OCI-LY7 (cell line): ENCODE data around the gene UNC79.
A peak's percentile ranks its signal among the peaks of the same experiment; 100 is the strongest.

Experiments
- EZH2phosphoT487 ChIP-seq: fragments of 200-600 bp; sonication (generic); IDR thresholded peaks from 2 replicates; pipeline ENCODE4 v1.6.1; 2018; ENCODE audit warnings: low read depth, borderline replicate concordance, mild to moderate bottlenecking, mixed run types, antibody characterized with exemption, low read length, moderate library complexity, mixed read lengths
- TF ChIP-seq, protein P1 (sequence below): fragments of 200-600 bp; sonication (generic); conservative IDR thresholded peaks from 2 replicates; pipeline ENCODE4 v1.5.1; 2014; ENCODE audit warnings: mild to moderate bottlenecking, antibody characterized with exemption, low read length, moderate library complexity, mixed read lengths

DNA sequence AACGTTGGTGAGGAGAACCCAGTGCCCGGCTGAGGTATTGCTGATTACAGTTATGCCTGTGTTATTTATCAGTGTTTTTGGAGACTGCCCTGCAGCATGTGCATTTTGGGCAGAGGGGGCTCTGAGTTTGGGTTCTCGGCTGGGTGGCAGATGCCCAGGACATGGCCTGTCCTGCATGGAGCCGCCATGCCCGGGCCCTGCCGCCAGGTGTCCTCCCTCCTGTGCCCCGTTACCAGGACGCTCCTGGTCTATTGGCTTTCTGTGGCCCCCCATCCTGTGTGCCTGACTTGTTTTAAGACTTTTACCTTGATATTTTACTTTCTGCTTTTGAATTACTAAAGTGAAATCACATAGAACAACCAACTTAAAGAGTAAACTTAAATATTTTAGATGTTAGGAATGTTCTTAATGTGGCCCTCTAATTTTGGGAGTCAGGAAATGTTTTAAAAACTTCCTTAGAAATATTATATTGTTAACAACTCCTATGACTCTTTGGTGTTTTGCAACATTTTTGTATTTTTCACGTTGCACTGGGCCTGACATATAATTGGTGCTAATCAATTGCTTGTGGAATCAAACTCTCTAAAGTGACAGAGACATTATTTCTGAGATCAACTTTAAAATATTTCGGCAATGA is 305.8 kb downstream of the UNC79 start:
- TF ChIP-seq, protein P1, sequence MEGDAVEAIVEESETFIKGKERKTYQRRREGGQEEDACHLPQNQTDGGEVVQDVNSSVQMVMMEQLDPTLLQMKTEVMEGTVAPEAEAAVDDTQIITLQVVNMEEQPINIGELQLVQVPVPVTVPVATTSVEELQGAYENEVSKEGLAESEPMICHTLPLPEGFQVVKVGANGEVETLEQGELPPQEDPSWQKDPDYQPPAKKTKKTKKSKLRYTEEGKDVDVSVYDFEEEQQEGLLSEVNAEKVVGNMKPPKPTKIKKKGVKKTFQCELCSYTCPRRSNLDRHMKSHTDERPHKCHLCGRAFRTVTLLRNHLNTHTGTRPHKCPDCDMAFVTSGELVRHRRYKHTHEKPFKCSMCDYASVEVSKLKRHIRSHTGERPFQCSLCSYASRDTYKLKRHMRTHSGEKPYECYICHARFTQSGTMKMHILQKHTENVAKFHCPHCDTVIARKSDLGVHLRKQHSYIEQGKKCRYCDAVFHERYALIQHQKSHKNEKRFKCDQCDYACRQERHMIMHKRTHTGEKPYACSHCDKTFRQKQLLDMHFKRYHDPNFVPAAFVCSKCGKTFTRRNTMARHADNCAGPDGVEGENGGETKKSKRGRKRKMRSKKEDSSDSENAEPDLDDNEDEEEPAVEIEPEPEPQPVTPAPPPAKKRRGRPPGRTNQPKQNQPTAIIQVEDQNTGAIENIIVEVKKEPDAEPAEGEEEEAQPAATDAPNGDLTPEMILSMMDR: peak; percentile 51; the same call in 1 of the 2 replicates
- TF ChIP-seq EZH2phosphoT487: no peak
